H9 (cell line): ENCODE measurements around the gene EVX2. TPM values are rescaled to one million over a fixed set of nuclear protein-coding genes. Genes with fewer than 3 reads are reported as not detected.

ENCODE experiments used
- DNase-seq: peaks from one replicate; pipeline ENCODE4 v3.0.0-alpha.2; 2017
- H2AFZ ChIP-seq: one replicate; pipeline ENCODE4 v1.6.1; 2013; ENCODE audit warnings: mild to moderate bottlenecking, low read length, control low read depth, moderate library complexity
- H2AK5ac ChIP-seq: 2 replicates; pipeline ENCODE4 v1.6.1; 2013; ENCODE audit warnings: low read length, control low read depth, mixed read lengths; ENCODE audit not compliant: insufficient read length
- H2BK120ac ChIP-seq: one replicate; pipeline ENCODE4 v1.6.1; 2013; ENCODE audit warnings: low read depth, mild to moderate bottlenecking, low read length, control low read depth, inconsistent platforms; ENCODE audit not compliant: poor library complexity, severe bottlenecking
- H2BK12ac ChIP-seq: 2 replicates; pipeline ENCODE4 v1.6.1; 2013; ENCODE audit warnings: low read length, control low read depth, mixed read lengths, low read depth; ENCODE audit not compliant: insufficient read length
- H2BK15ac ChIP-seq: 2 replicates; pipeline ENCODE4 v1.6.1; 2013; ENCODE audit warnings: low read depth, low read length, control low read depth
- H2BK20ac ChIP-seq: one replicate; pipeline ENCODE4 v1.6.1; 2013; ENCODE audit warnings: low read depth, mild to moderate bottlenecking, low read length, control low read depth, inconsistent platforms; ENCODE audit not compliant: poor library complexity, severe bottlenecking
- H2BK5ac ChIP-seq: 2 replicates; pipeline ENCODE4 v1.6.1; 2013; ENCODE audit warnings: low read length, control low read depth, mixed read lengths; ENCODE audit not compliant: insufficient read length
- H3K14ac ChIP-seq: 2 replicates; pipeline ENCODE4 v1.6.1; 2013; ENCODE audit warnings: low read length, control low read depth; ENCODE audit not compliant: insufficient read depth
- H3K18ac ChIP-seq: 2 replicates; pipeline ENCODE4 v1.6.1; 2013; ENCODE audit warnings: low read depth, mild to moderate bottlenecking, mixed read lengths, low read length, control low read depth; ENCODE audit not compliant: insufficient read length
- H3K23ac ChIP-seq: 2 replicates; pipeline ENCODE4 v1.6.1; 2013; ENCODE audit warnings: low read length, control low read depth, mixed read lengths, low read depth; ENCODE audit not compliant: insufficient read length
- H3K23me2 ChIP-seq: 2 replicates; pipeline ENCODE4 v1.6.1; 2013; ENCODE audit warnings: low read depth, mild to moderate bottlenecking, mixed read lengths, low read length, control low read depth; ENCODE audit not compliant: insufficient read length, poor library complexity, severe bottlenecking
- H3K27ac ChIP-seq: 2 replicates; pipeline ENCODE4 v1.5.1; 2013; ENCODE audit warnings: low read length, control low read depth, mixed read lengths, low read depth; ENCODE audit not compliant: insufficient read length
- H3K27me3 ChIP-seq: 2 replicates; pipeline ENCODE4 v1.6.1; 2013; ENCODE audit warnings: low read length, control low read depth, inconsistent platforms; ENCODE audit not compliant: insufficient read depth
- H3K4ac ChIP-seq: 2 replicates; pipeline ENCODE4 v1.6.1; 2013; ENCODE audit warnings: low read depth, mild to moderate bottlenecking, control low read depth, inconsistent platforms, low read length, moderate library complexity
- H3K4me1 ChIP-seq: 2 replicates; pipeline ENCODE4 v1.6.1; 2013; ENCODE audit warnings: low read length, control low read depth, inconsistent platforms; ENCODE audit not compliant: insufficient read depth
- H3K4me2 ChIP-seq: 2 replicates; pipeline ENCODE4 v1.6.1; 2013; ENCODE audit warnings: low read length, control low read depth, mixed read lengths; ENCODE audit not compliant: insufficient read length, insufficient read depth
- H3K56ac ChIP-seq: 2 replicates; pipeline ENCODE4 v1.6.1; 2013; ENCODE audit warnings: low read depth, mild to moderate bottlenecking, mixed read lengths, low read length, control low read depth; ENCODE audit not compliant: insufficient read length
- H3K79me1 ChIP-seq: 2 replicates; pipeline ENCODE4 v1.6.1; 2013; ENCODE audit warnings: low read depth, mild to moderate bottlenecking, moderate library complexity, low read length, control low read depth, inconsistent platforms; ENCODE audit not compliant: insufficient read depth, poor library complexity, severe bottlenecking
- H3K79me2 ChIP-seq: 2 replicates; pipeline ENCODE4 v1.6.1; 2013; ENCODE audit warnings: low read length, control low read depth, inconsistent platforms; ENCODE audit not compliant: insufficient read depth
- H3K9ac ChIP-seq: 2 replicates; pipeline ENCODE4 v1.6.1; 2013; ENCODE audit warnings: low read length, control low read depth, mixed read lengths; ENCODE audit not compliant: insufficient read length; ENCODE audit errors: extremely low read depth
- H3K9me3 ChIP-seq: one replicate; pipeline ENCODE4 v1.6.1; 2013; ENCODE audit warnings: low read depth, low read length, inconsistent platforms; ENCODE audit not compliant: control insufficient read depth
- H3T11ph ChIP-seq: one replicate; pipeline ENCODE4 v1.6.1; 2013; ENCODE audit warnings: mild to moderate bottlenecking, low read length, control low read depth, inconsistent platforms
- H4K20me1 ChIP-seq: one replicate; pipeline ENCODE4 v1.6.1; 2013; ENCODE audit not compliant: control insufficient read depth, insufficient read length, insufficient read depth
- H4K5ac ChIP-seq: 2 replicates; pipeline ENCODE4 v1.6.1; 2013; ENCODE audit warnings: low read depth, mild to moderate bottlenecking, mixed read lengths, low read length, control low read depth; ENCODE audit not compliant: insufficient read length
- H4K8ac ChIP-seq: replicated peaks from 2 replicates; pipeline ENCODE4 v1.6.1; 2013; ENCODE audit warnings: low read length, control low read depth, mixed read lengths, low read depth; ENCODE audit not compliant: insufficient read length
- H4K91ac ChIP-seq: 2 replicates; pipeline ENCODE4 v1.6.1; 2013; ENCODE audit warnings: low read depth, mild to moderate bottlenecking, moderate library complexity, mixed read lengths, low read length, control low read depth; ENCODE audit not compliant: insufficient read length
- H3K27ac Mint-ChIP-seq, 3 experiments: 2 replicates in 2 of 3; 3 replicates in 1 of 3; pipeline ENCODE4 v1.8.0; 2020 to 2021; ENCODE audit warnings: mixed read lengths in 3 of 3, mild to moderate bottlenecking in 1 of 3, moderate library complexity in 1 of 3
- H3K27me3 Mint-ChIP-seq: 2 replicates; pipeline ENCODE4 v1.8.0; 2021; ENCODE audit warnings: low read depth, mild to moderate bottlenecking, moderate library complexity, mixed read lengths
- H3K36me3 Mint-ChIP-seq, 3 experiments: 2 replicates in 2 of 3; 3 replicates in 1 of 3; pipeline ENCODE4 v1.8.0; 2020 to 2021; ENCODE audit warnings: low read depth in 3 of 3, mixed read lengths in 3 of 3; ENCODE audit not compliant: insufficient read depth in 1 of 3
- H3K4me1 Mint-ChIP-seq, 2 experiments: 2 replicates each; pipeline ENCODE4 v1.8.0; 2020; ENCODE audit warnings: mixed read lengths in 2 of 2
- H3K4me3 Mint-ChIP-seq, 2 experiments: 2 replicates in 1 of 2; 3 replicates in 1 of 2; pipeline ENCODE4 v1.8.0; 2020 to 2021; ENCODE audit warnings: mild to moderate bottlenecking in 2 of 2, mixed read lengths in 2 of 2, moderate library complexity in 1 of 2
- H3K9me3 Mint-ChIP-seq, 2 experiments: 2 replicates in 1 of 2; 3 replicates in 1 of 2; pipeline ENCODE4 v1.8.0; 2020; ENCODE audit warnings: mild to moderate bottlenecking in 2 of 2, mixed read lengths in 2 of 2, moderate library complexity in 1 of 2
- CTCF ChIP-seq: fragments of 200-600 bp; sonication (generic); conservative IDR thresholded peaks from 3 replicates; pipeline ENCODE4 v1.8.0; 2021; ENCODE audit warnings: antibody characterized with exemption, mild to moderate bottlenecking
- WGBS: extraction: QIAGEN DNeasy Blood & Tissue Kit; methylation state at CpG from one replicate; pipeline ENCODE4 v1.1.7; 2013; ENCODE audit warnings: missing lambda C conversion rate, low lambda C conversion rate, mixed read lengths; ENCODE audit not compliant: insufficient read length; ENCODE audit errors: extremely low coverage; 5-methylcytosine and 5-hydroxymethylcytosine counted together
- total RNA-seq: library from RNA; stranded (reverse); gene quantifications from 2 replicates; pipeline ENCODE4 v1.2.1, GENCODE V29; 2021

Gene EVX2
- total RNA-seq, 1 experiment from 2014 or later: not detected

DNA sequence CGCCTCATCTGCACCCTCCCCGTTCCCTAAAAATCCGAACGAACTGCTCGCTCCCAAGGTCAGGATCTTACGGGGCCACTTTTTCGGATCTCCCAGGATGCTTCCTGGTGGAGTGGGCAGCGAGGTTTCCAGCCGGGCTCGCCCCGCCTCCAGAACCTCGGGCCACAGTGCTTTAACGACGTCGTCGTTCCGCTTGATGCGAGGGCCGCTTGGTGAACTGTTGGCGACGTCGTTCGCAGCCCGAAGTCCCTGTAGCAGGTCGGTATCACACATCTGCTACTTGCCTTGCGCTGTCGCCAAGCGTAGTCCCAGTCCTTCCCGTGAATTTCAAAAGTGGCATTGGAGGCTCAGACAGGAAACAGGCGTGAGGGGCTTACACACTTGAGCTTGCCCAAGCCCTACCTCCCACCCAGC is 15.3 kb downstream of the EVX2 start:
- TF ChIP-seq CTCF: no peak
- H3K9me3 Mint-ChIP-seq: peaks cover 5 to 7% of the 10 kb centered on the region in 2 experiments; a peak in 4 of 5 replicates
- Histone ChIP-seq H2BK15ac (no peak overlapping the region), H4K5ac (no peak overlapping the region), H3K18ac (no peak overlapping the region), H2AK5ac (no peak overlapping the region), H3K14ac (no peak overlapping the region), H3K23me2 (peaks cover 3% of the 10 kb centered on the region), H2BK12ac (no peak overlapping the region), H4K8ac (no peak overlapping the region), H3T11ph (no peak overlapping the region), H3K9ac (no peak overlapping the region), H4K20me1 (no peaks in the 10 kb centered on the region), H2BK5ac (no peak overlapping the region), H3K4me1 (no peaks in the 10 kb centered on the region), H3K4me2 (peak overlapping the region; percentile 21), H3K27me3 (peaks cover 75% of the 10 kb centered on the region), H3K79me1 (no peaks in the 10 kb centered on the region), H2BK120ac (no peak overlapping the region), H2BK20ac (no peak overlapping the region), H4K91ac (no peak overlapping the region), H3K79me2 (no peaks in the 10 kb centered on the region), H3K9me3 (no peaks in the 10 kb centered on the region), H3K27ac (no peak overlapping the region), H3K4ac (no peak overlapping the region), H2AFZ (no peak overlapping the region), H3K56ac (no peak overlapping the region), H3K23ac (no peak overlapping the region)
- peaks cover 0 to 4% (median 0%) of the 10 kb centered on the region in 3 experiments; a peak in 1 of 7 replicates for H3K36me3 Mint-ChIP-seq
- H3K4me1 Mint-ChIP-seq: peaks cover 8 to 35% of the 10 kb centered on the region in 2 experiments; a peak in 3 of 4 replicates
- H3K27ac Mint-ChIP-seq: no peak overlapping the region
- peak; percentile 46 for DNase-seq
- peaks cover 99% of the 10 kb centered on the region for H3K27me3 Mint-ChIP-seq
- no CpG with 5 or more reads among the region's 30 CpGs for WGBS
- H3K4me3 Mint-ChIP-seq: peak overlapping the region in 1 of 2 experiments; percentile 69; a peak in 3 of 5 replicates
